ENCODE results near the gene TSTD1.
"Not testable (repeated sequence)": the region's sequence is repeated elsewhere in the genome, so short reads cannot be mapped to it uniquely, and the experiment has no call there.

TSTD1 gene

DNA sequence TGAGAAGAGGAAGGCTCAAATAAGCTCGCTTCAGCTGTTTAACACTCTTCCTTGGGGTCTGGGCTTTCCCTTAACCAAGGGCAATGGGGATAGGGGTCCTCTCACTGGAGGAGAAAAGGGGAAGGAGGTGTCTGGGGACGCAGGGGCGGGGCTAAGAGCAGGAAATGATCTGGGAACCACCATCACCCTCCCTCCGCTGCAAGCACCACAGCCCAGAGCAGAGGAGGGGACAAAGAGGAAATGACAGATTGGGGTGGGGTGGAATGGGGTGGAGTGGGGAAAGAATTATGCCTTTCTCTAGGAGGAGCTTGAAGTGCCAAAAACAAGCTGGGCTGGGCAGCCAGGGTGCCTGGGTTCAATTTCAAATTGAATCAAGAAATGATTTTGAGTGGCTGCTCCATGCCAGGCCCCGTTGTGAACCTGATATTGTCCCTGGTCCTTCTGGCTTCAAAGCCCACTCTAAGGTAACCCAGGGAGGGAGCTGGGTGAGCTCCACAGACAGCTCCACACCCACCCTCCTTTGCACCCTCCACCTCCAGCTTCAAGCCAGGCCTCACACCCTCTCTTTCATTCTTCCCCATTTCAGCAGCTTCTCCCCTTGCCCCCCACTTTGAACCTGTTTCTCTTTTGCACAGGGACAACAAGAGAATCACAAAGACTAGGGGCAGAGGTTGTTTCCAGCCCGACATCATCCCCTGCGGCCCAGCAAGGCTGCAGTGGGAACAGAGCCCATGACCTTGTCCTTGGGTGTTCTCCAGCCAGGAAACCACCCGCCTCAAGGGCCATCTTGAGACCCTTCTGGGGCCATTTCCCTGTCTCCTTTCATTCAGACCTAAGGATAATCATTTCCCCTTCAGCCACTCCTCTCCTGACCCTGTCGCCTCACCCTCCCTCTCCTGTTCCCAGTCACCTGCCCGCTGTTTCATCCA, 29.8 kb upstream of the TSTD1 start:
- DNase-seq = no peak

DNA sequence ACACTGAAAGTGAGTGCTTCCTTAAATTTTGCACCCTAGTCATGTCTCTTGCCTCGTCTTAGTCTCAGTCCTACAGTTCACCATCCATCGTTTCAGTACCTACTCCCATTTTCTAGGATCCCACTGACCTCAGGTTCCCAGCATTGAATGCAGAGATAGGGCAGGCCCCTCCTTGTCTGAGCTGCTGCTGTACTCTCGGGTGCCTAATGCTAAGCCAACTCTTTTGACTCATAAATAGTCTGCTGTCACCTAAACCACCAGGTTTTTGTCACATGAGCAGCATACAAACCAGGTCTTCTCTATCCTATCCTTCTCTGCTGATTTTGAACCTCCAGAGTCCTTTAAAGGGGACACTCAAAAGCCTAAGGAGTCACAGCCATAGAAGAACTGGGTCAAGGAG, 27.9 kb upstream of the TSTD1 start:
- DNase-seq = no peak

DNA sequence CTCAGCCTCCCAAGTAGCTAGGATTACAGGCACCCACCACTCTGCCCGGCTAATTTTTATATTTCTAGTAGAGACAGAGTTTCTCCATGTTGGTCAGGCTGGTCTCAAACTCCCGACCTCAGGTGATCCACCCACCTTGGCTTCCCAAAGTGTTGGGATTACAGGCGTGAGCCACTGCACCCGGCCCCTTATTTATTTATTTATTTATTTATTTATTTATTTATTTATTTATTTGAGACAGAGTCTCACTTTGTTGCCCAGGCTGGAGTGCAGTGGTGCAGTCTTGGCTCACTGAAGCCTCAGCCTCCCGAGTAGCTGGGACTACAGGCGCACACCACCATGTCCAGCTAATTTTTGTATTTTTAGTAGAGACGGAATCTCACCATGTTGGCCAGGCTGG, 26.9 kb upstream of the TSTD1 start:
- not testable (repeated sequence) for DNase-seq

DNA sequence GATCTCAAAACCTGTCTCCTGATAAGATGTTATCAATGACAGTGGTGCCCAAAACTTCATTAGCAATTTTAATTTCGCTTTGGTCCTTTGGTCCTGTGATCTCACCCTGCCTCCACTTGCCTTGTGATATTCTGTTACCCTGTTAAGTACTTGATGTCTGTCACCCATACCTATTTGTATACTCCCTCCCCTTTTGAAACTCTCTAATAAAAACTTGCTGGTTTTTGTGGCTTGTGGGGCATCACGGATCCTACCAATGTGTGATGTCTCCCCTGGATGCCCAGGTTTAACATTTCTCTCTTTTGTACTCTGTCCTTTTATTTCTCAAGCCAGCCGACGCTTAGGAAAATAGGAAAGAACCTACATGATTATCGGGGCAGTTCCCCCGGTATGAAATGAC, 25.2 kb upstream of the TSTD1 start:
- DNase-seq = not testable (repeated sequence)

DNA sequence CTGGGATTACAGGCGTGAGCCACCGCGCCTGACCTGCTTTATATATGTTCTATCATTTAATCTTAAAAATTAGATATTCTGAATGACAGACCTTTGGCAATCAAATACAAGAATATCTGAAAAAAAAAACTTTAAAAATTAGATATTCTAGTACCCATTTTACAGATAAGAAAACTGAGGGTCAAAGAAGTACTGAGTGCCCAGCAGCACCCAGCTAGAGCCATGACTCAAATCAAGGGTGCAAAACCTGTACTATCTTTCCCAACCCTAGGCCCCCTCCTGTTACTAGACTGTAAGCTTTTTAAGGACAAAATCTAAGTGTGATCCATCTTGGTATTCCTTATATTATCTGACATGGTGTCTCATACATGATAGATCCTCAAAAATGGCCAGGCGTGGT, 22.7 kb upstream of the TSTD1 start:
- DNase-seq = no peak

DNA sequence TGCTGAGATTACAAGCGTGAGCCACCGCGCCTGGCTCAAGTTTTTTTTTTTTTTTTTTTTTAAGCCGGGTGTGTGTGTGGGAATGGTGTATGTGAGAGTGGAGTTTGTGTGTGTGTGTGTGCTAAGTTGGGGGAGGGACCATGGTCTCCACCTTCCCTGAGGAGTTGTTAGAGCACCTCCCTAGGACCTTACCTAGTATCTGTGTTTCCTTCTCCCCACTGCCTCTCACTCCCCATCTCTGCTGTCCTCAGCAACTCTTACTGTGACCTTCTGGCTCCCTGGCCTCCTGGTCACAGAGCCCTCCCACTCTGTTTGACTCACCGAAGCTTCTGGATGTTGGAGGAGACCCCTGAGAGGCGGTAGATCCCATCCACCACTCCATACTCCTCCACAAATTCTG, 20.5 kb upstream of the TSTD1 start:
- DNase-seq = no peak

DNA sequence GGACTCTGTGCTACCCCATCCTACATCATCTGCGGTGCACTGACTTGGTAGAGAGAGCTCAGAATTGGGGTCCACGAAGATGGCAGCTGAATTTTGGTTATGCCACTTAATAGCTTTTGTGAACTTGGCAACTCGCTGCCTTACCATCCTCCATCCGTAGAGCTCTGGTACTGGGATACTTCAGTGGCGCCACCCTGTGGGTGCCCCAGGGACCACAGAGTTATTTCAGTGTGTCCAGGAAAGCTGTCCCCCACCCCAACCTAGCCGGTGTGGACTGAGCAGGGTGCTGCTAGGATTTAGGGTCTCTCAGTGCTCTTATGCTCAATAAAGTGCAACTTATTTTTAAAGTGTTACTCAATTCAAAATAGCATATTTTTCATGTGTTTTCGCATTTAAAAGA, 16.0 kb upstream of the TSTD1 start:
- no peak for DNase-seq

DNA sequence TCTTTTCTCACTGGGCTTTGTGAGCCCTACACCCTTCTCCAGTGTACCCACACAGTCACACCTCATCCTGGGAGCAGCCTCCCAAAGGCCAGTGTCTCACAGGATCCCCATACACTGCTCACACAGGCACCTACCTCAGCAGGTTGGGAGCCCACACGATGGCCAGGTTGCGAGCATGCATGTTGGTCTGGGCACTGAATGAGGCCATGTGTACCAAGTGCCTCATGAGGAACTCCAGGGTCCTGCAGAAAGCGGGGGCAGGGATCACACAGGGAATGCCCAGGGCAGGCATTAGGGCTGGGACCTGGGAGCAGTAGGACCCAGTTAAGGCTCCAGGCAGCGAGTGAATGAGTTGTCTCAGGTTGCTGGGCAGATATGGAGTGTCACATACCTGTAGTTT, 15.5 kb upstream of the TSTD1 start:
- DNase-seq = no peak

DNA sequence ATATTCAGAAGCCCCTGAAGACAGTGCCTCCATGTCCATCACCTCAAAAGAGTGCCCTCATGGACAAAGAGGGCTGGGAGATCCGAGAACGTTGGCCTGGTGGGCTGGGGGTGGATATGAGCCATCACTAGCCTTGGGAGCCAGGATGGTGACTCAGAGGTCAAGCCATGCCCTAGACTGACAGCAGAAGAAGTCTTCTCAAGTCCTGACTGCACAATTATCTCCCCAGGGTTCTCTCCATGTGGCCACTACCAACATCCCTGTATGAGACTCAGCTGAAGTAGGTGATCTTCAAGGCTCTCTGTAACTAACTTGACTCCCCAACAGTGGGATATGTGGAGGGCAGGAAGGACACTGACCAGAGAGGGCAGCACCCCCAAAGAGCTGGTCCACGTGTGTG, 14.1 kb upstream of the TSTD1 start:
- no peak for DNase-seq

DNA sequence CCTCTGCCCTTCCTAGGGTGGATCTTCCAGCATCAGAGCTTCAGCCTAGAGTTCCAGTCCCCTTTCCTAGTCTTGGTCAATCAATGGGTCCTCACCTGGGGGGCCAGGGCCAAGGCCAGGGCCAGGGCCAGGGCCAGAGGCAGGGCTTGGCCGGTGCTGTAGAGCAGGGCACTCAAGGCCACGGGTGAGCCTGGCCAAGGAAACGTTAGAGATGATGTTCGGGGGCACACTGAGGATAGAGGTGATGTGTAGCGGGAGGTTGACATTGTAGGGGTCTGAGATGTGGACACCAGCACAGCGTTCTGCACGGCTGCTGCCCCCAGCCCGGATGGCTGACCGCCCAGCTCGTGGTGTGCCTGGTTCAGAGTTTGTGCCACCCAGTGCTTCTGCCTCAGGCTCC, 12.5 kb upstream of the TSTD1 start:
- no peak for DNase-seq

DNA sequence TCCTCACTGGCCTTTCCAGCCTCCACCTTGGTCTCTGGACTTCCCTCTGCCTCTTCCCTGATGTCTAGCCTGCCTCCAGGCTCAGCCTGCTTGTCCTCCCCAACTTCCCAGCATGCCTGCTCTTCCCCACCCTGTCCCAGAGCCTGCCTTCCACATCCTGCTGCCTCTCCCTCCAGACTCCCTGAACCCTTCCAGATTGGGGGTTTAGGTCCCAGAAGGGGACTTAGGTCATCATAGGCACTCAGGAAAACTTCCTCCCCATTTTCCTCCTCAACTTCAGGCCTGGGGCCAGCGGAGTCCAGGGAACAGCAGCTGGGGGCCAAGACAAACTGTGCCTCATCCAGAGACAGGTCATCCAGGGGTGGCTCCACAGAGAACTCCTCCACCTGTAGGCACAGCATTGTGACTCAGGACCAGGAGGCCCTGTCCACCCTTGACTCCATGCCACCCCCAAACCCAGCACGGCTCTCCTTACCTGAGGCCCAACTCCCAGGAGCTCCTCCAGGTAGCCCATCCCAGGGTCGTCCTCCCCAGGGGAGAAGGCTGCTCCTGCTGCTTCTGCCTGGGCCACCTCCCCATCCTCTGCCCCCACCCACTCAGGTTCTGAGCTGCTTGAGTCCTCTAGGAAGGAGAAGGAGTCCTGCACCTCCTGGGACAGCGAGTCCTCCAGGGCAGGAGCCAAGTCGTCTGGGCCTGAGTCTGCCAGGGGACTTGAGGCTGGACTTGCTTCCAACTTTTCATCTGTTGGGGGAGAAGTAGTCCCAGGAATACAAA, 10.4 kb upstream of the TSTD1 start:
- no peak for DNase-seq

DNA sequence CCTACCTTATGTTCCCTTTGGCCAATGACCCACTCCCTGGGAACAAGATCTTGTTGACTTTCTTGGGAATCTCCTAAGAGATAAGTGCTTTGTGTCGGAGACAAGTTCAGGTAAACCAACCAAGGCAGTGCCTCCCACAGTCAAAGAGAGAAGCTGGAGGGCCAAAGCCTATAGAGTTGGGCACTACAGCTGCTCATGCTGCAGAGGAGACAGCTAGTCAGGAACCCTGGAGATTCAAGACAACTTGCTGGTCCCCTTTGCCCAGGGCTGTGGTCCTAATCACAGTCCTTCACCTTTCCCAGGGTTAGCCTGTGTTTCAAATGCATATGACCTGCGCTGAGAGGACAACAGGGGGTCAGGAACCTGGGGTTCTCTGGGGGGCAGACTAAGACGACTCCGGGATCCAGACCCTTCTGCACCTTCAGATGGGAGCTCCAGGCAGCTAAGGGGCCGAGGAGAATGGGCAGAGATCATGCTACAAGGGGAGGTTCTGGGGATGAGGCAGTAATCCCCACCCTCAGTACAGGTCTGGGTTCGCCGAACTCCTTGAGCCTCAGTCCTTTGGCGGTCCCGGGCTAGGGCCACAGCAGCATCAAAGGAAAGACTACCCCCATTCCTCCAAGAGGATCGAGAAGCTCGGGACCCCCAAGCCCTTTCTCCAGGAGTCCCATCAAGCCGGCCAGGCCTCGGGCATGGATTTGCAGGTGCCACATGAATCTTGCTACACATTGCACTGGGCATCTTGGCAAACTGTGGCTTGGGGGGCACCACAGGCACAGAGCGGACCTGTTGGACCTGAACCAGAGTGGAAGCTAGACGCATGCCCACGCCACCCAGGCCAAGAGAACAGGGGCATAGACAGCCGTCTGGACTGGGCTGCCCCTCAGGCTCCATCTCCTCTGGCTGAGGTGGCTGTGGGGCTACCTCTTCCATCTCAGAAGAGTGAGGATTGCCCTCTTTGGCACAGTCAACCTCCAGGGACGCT, 9.0 kb upstream of the TSTD1 start:
- DNase-seq = no peak

DNA sequence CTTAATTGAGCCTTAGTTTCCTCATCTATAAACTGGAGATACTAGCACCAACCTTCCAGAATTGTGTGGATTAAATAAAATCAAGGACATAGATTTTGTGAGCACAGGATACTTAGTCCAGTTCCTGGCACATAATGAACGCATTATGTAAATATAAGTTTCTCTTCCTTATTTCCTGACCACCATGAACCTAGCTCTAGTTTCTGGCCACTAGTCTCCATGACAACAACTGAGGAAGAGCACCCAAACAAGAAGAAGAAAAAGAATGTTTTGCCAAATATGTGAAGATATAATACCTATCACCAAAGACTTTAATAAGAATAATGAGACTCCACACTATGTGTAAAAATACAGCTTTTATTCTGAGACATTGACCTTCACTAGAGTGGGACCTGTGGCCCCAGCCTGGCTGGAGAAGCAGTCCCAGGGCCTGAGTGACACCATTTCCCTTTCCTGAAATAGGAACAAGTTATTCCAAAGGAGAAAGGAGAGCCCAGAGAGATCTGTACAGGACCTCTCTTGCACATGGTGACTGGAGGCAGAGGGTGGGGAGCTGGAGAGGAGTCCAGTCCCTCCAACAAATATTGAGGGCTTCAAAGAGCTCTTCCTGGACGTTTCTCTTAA, 8.0 kb upstream of the TSTD1 start:
- DNase-seq = no peak

DNA sequence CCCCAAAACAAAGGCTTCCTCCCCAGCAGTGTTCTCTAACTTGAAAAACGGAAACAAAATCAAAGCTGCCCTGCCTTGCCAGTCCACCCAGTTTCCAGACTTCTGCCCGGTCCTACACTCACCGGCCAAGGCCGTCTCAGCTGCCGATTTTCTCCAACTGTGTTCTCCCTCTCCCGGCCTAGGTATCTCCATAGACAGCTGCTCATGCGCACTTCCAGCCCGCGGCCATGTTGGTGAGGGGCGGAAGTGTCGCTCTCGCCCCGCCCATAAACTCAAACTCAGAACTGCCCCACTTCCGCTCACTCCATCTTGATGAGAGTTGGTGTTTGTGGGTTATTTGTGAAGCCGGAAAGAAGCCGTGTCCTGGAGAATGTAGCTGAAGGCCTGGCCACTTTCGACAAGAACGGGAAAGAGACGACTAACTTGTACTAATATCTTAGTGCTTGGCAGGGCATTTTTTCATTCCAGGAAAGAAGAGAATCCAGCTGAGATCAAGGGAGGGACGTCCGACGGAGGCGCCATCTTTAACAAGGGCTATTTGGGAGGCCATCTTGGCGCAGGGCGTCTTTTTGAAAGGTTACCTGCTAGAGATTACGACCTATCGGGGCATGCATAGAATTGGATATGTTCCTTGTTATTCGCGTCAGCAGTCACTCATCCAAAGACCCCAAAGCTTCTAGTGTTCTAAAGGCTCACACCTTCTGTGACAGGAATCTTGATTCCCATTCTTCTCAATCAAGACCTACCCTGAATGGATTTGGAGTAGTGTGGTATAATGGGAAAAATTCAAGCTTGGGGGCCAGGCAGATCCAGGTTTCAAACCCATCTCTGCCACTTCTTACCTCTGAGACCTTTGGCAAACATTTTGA, 7.2 kb upstream of the TSTD1 start, which contains the start of gene USF1:
TSS of gene USF1 (minus strand) at position 242 of the 869 bp plus-strand sequence. CDS start 2,702 bp downstream, outside the sequence.
- peak; percentile 93 for DNase-seq

DNA sequence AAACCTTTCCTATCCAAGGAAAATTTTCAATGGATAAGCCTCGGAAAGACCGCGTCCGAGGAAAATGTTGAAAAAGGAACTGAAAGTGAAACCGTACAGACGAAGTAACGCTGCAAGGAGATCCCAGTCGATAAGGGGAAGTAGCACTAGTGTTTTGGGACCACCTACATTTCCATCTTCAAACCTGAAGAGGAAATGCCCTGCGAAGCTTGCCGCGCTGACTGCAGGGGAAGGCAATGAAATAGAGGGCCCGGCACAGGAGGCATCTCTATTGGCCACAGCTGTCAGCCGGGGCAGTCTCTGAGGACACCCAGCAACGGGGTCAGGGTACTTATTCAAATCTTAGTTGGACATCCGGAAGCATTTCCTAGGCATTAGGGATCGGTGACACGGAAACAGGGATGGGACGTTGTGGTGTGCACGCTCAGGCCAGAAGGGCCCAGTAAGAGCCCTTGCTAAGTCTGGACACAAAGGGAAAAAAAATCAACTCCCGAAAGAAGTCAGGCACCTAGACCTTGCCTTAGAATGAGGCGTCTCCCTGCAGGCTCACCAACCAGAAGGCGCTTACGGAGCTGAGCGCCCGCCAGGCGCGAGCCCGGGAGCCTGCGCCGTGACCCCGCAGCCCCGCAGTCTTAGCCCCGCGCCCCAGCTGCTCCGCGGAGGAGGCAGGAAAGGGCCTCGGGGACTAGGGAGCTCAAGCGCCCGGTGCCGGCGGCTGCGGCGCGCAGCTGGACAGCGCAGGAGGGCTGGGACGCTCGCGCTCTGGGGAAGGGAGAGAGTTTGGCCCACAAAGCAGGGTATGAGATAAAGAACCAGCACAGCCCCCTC, 6.4 kb upstream of the TSTD1 start:
- DNase-seq = peak; percentile 28

DNA sequence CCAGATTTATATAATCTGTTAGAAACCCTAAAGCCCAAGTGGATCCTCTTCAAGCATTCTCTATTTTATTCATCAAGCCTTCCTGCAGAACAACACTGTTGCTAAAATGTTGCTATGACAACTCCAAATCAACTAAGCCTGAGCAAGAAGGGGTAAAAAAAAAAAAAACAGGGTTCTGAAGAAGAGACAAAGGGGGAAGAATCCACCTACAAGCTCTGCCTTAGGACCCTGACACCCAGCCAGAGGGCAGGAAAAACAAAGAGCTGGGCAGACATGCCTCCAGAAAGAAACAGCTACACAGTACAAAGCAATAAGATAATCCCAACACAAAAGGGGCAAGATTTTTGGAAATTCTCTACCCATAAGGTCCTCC, 5.8 kb upstream of the TSTD1 start:
- no peak for DNase-seq

DNA sequence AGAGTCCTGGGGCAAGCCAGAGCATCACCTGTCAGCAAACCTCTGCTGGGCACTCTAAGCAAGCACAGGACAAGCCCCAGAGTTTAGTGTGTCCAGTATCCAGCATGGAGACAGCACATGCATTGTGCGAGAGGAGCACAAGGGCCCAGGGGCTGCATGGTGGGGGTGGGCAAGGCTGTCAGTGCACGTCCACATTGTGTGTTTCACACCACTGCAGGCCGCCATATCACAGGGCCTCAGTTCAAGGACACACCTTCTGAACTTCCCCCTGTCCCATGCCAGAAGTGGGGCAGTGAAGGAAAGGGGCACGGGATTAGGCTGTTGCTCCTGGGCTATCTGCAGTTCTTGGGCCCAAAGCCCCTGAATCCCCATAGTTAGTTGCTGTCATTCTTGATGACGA, 782 bp upstream of the TSTD1 start:
- no peak for DNase-seq

DNA sequence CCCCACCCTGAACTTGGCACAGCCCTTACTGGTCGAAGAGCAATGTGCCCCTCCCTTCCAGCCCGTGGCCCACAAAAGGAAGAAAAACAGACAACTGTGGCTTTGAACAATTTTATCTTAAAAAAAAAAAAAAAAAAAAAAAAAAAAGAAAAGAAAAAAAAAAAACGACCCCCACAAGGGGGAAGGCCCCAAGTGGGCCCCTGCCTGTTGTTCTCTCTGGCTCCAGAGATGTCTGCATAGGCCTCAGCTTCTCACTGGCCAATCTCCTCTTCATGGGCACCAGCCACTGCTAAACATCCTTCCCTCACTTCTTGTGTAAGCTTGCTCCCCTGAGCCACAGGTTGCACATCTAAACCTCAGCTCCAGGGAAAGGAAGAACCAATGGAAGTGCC, 386 bp upstream of the TSTD1 start:
- no peak for DNase-seq

DNA sequence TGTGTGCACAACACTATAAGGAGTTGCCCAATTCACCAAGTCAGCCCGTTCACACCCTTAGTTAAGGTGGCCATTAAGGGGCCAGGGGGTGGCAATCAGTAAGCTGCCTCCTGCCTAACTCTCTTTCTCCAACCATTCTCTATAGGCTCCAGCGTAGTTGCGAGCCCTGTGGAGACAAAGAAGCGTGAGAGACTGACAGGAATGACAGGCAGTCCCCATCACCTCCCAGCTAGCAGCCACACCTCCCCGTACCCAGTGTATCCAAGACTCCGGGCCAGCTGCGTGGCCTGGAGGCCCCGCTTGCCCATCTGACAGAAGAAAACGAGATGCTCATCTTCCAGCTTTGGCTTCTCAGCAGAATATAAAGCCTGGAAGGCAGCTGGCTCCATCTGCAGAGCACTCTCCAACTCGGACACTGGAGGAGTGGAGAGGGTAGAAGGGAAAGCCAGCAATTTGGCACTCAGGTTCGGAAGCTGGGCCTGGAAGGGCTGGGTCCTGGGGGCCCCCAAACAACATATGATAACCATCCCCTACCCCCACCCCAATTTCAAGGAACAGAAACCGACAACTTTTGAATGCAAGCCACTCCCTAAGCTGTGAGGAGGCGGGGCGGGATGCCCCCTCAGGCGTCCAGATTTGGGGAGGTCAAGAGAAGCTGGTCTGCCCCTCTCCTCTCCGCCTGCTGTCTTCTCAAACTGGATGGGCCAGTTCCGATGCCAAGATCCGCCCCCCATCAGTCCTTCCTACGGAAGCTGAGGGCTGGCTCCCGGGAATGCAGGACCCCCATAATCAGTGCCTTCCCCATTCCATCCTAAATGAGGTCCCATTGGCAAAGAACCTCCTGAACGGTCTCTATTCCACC, 872 bp downstream of the TSTD1 start:
- peak; percentile 15 for DNase-seq

Data from NCI-H748 treated with DMSO at 0.1 percent for 48 hours (cell line).